ENCODE measurements around the gene MPO. TPM values are rescaled to one million over a fixed set of nuclear protein-coding genes. Genes with fewer than 3 reads are reported as not detected.

MPO gene
- total and polyA plus RNA-seq, 9 of the 15 experiments (the other 6 are each of a cell fraction or from before 2014, with no cell fraction given): 0.04 to 0.47 (median 0.39) TPM; not detected in 6

DNA sequence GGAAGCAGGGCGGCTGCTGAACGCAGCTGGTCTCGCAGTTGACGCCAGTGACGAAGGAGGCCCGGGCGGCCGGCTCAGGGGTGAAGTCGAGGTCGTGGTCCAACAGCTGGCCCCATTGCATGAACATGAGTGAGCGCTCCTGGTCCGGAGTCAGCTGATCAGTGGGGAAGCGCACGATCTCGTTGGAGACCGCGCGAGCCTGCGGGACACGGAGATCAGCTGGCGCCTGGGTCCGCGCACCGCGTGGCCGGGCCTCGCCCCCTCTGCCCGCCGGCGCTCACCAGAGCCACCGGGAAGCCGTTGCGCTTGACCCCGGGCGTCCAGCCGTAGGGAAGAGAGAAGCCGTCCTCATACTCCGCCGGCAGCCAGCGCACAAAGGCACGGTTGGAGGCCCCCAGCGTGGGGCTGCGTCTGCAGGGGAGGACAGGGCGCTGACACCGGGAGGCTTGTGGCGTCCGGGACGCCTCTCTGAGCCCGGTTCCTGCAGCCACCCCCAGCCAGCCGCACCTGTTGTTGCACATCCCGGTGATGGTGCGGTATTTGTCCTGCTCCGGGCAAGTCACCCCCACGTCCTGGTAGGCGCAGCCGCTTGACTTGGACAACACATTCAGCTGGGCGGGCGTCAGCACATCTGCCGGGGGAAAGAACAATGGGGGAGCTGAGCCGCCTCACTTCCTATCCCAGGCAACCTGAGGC lies 1.6 kb downstream of the MPO start:
- ATAC-seq (peak; percentile 43), DNase-seq (ENCODE audit: extremely low read depth in 1 of 4, low spot score in 3 of 4) (peak in 3 of 4 experiments; percentile 14 to 47 (median 39)), FAIRE-seq (no peak)
- peak overlapping the region; percentile 45; the same call in 1 of the 2 replicates for H2AFZ ChIP-seq (ENCODE audit: low read depth, low read length)
- H3K79me2 ChIP-seq (ENCODE audit: control insufficient read depth, insufficient read depth, low read length): no peaks in the 10 kb centered on the region
- peak overlapping the region in 1 of 2 experiments; percentile 24; a peak in 2 of 4 replicates for H3K9ac ChIP-seq (ENCODE audit: insufficient read depth in 1 of 2, low read depth in 2 of 2, low read length in 2 of 2)
- H4K20me1 ChIP-seq (replicated peaks; ENCODE audit: control insufficient read depth, insufficient read depth, low read length): peaks cover 2% of the 10 kb centered on the region; the same call in 1 of the 2 replicates
- no peaks in the 10 kb centered on the region for H3K36me3 ChIP-seq (ENCODE audit: control insufficient read depth, insufficient read depth, low read length)
- H3K27ac ChIP-seq (ENCODE audit: extremely low read depth, low read depth, low read length): no peak overlapping the region
- WGBS (ENCODE audit: insufficient coverage, low coverage, missing lambda C conversion rate): 17% methylated on average over 29 of the region's 60 CpGs
- H3K9me1 ChIP-seq (ENCODE audit: control insufficient read depth, insufficient read depth, low read length): no peaks in the 10 kb centered on the region
- no peak overlapping the region; the same call in 1 of the 2 replicates for H3K4me2 ChIP-seq (ENCODE audit: insufficient read depth, low read length)
- peaks cover 0 to 21% of the 10 kb centered on the region in 2 experiments; a peak in 3 of 5 replicates for H3K4me1 ChIP-seq (replicated peaks in 1 of 2; ENCODE audit: control insufficient read depth in 2 of 2, insufficient read depth in 2 of 2, low read length in 2 of 2)
- H3K27me3 ChIP-seq (ENCODE audit: control insufficient read depth in 2 of 2, insufficient read depth in 2 of 2, low read length in 2 of 2): peaks cover 22 to 60% of the 10 kb centered on the region in 2 experiments; a peak in 4 of 5 replicates
- ChIA-PET POLR2A (interaction anchor here (0.6 to 1.8 kb wide), 2 partner anchors 15 to 58 kb away, joined by 3 to 6 read pairs; no protein-coding TSS in a partner anchor), CTCF (ENCODE audit: low intra/inter-chr PET ratio) (interaction anchor here (0.7 kb wide), 1 partner anchor 409 kb away, joined by 5 read pairs; no protein-coding TSS in a partner anchor)
- H3K9me3 ChIP-seq (replicated peaks; ENCODE audit: control insufficient read depth, insufficient read depth, low read depth, low read length): no peaks in the 10 kb centered on the region
- no peak overlapping the region for H3K4me3 ChIP-seq
- in situ Hi-C loops (cut with MboI) (loop anchor here (25.0 kb wide), 1 partner anchor 733 kb away; no protein-coding TSS in a partner anchor), intact Hi-C loops (cut with micrococcal nuclease) (no loop called here)
- no TSS peak for BruUV-seq (replicated peaks)
- TF ChIP-seq, protein P1, sequence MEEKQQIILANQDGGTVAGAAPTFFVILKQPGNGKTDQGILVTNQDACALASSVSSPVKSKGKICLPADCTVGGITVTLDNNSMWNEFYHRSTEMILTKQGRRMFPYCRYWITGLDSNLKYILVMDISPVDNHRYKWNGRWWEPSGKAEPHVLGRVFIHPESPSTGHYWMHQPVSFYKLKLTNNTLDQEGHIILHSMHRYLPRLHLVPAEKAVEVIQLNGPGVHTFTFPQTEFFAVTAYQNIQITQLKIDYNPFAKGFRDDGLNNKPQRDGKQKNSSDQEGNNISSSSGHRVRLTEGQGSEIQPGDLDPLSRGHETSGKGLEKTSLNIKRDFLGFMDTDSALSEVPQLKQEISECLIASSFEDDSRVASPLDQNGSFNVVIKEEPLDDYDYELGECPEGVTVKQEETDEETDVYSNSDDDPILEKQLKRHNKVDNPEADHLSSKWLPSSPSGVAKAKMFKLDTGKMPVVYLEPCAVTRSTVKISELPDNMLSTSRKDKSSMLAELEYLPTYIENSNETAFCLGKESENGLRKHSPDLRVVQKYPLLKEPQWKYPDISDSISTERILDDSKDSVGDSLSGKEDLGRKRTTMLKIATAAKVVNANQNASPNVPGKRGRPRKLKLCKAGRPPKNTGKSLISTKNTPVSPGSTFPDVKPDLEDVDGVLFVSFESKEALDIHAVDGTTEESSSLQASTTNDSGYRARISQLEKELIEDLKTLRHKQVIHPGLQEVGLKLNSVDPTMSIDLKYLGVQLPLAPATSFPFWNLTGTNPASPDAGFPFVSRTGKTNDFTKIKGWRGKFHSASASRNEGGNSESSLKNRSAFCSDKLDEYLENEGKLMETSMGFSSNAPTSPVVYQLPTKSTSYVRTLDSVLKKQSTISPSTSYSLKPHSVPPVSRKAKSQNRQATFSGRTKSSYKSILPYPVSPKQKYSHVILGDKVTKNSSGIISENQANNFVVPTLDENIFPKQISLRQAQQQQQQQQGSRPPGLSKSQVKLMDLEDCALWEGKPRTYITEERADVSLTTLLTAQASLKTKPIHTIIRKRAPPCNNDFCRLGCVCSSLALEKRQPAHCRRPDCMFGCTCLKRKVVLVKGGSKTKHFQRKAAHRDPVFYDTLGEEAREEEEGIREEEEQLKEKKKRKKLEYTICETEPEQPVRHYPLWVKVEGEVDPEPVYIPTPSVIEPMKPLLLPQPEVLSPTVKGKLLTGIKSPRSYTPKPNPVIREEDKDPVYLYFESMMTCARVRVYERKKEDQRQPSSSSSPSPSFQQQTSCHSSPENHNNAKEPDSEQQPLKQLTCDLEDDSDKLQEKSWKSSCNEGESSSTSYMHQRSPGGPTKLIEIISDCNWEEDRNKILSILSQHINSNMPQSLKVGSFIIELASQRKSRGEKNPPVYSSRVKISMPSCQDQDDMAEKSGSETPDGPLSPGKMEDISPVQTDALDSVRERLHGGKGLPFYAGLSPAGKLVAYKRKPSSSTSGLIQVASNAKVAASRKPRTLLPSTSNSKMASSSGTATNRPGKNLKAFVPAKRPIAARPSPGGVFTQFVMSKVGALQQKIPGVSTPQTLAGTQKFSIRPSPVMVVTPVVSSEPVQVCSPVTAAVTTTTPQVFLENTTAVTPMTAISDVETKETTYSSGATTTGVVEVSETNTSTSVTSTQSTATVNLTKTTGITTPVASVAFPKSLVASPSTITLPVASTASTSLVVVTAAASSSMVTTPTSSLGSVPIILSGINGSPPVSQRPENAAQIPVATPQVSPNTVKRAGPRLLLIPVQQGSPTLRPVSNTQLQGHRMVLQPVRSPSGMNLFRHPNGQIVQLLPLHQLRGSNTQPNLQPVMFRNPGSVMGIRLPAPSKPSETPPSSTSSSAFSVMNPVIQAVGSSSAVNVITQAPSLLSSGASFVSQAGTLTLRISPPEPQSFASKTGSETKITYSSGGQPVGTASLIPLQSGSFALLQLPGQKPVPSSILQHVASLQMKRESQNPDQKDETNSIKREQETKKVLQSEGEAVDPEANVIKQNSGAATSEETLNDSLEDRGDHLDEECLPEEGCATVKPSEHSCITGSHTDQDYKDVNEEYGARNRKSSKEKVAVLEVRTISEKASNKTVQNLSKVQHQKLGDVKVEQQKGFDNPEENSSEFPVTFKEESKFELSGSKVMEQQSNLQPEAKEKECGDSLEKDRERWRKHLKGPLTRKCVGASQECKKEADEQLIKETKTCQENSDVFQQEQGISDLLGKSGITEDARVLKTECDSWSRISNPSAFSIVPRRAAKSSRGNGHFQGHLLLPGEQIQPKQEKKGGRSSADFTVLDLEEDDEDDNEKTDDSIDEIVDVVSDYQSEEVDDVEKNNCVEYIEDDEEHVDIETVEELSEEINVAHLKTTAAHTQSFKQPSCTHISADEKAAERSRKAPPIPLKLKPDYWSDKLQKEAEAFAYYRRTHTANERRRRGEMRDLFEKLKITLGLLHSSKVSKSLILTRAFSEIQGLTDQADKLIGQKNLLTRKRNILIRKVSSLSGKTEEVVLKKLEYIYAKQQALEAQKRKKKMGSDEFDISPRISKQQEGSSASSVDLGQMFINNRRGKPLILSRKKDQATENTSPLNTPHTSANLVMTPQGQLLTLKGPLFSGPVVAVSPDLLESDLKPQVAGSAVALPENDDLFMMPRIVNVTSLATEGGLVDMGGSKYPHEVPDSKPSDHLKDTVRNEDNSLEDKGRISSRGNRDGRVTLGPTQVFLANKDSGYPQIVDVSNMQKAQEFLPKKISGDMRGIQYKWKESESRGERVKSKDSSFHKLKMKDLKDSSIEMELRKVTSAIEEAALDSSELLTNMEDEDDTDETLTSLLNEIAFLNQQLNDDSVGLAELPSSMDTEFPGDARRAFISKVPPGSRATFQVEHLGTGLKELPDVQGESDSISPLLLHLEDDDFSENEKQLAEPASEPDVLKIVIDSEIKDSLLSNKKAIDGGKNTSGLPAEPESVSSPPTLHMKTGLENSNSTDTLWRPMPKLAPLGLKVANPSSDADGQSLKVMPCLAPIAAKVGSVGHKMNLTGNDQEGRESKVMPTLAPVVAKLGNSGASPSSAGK (IDR thresholded peaks at IDR 0.05): peak; percentile 51
- TF ChIP-seq CHD2 (IDR thresholded peaks at IDR 0.05; ENCODE audit: low read depth, low read length) (peak; percentile 65; the same call in 1 of the 2 replicates), L3MBTL2 (IDR thresholded peaks at IDR 0.05) (peak; percentile 59; the same call in 1 of the 2 replicates), RBFOX2 (IDR thresholded peaks at IDR 0.05; ENCODE audit: low read depth, low read length) (0 out of 2 replicates have a peak, but pooled peaks have one; percentile 14), STAT5A (IDR thresholded peaks at IDR 0.05; ENCODE audit: borderline replicate concordance, low read length) (no peak), DACH1 (IDR thresholded peaks at IDR 0.05; ENCODE audit: partially characterized antibody) (peak; percentile 46)
- TF ChIP-seq, protein P2, sequence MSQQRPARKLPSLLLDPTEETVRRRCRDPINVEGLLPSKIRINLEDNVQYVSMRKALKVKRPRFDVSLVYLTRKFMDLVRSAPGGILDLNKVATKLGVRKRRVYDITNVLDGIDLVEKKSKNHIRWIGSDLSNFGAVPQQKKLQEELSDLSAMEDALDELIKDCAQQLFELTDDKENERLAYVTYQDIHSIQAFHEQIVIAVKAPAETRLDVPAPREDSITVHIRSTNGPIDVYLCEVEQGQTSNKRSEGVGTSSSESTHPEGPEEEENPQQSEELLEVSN (IDR thresholded peaks at IDR 0.05; ENCODE audit: borderline replicate concordance in 1 of 2, extremely low read depth in 1 of 2, insufficient read depth in 1 of 2, insufficient read length in 1 of 2, low read depth in 1 of 2, low read length in 1 of 2, poor library complexity in 1 of 2, severe bottlenecking in 1 of 2): peak; percentile 49 to 94
